GM12878 (cell line): ENCODE data around the gene SIRT7. TPM values are rescaled to one million over a fixed set of nuclear protein-coding genes. Genes with fewer than 3 reads are reported as not detected.

Experiments
- CHD1 ChIP-seq: IDR thresholded peaks from 2 replicates; pipeline ENCODE4 v1.6.1; 2012; ENCODE audit warnings: low read depth, low read length, improper control_type of control experiment
- EZH2 ChIP-seq: IDR thresholded peaks from 2 replicates; pipeline ENCODE4 v1.6.1; 2012; ENCODE audit warnings: low read depth, mild to moderate bottlenecking, control low read depth, inconsistent platforms, low read length, borderline replicate concordance; ENCODE audit not compliant: control insufficient read depth
- POLR2AphosphoS2 ChIP-seq: IDR thresholded peaks from 2 replicates; pipeline ENCODE4 v1.6.1; 2011; ENCODE audit warnings: low read depth, mild to moderate bottlenecking, low read length, improper control_type of control experiment, moderate library complexity
- RUNX3 ChIP-seq: IDR thresholded peaks from 2 replicates; pipeline ENCODE4 v1.6.1; 2012; ENCODE audit warnings: low read length, inconsistent platforms
- SMC3 ChIP-seq: IDR thresholded peaks from 2 replicates; pipeline ENCODE4 v1.6.1; 2011; ENCODE audit warnings: low read length, improper control_type of control experiment, borderline replicate concordance
- SUZ12 ChIP-seq: fragments of 200-600 bp; sonication (generic); IDR thresholded peaks from one replicate; pipeline ENCODE4 v1.6.1; 2018; ENCODE audit warnings: antibody characterized with exemption, mild to moderate bottlenecking; ENCODE audit not compliant: unreplicated experiment
- ZBED1 ChIP-seq: IDR thresholded peaks from 2 replicates; pipeline ENCODE4 v1.6.1; 2016; ENCODE audit warnings: borderline replicate concordance
- polyA plus RNA-seq, 11 experiments: library from polyadenylated mRNA; depleted of rRNA in 4 of 11; unstranded in 6 of 11; stranded (reverse) in 5 of 11; fragments of >200 nt; fragmentation: Nextera tagmentation in 4 of 11; fragmentation: Illumina TruSeq in 1 of 11; extraction: Ambion mirVana in 4 of 11; extraction: Trizol in 1 of 11; gene quantifications; 1 replicate in 1 of 11; 2 replicates in 10 of 11; pipeline versions ENCODE4 v1.2.1 to v1.2.3, GENCODE V29; 2011 to 2016; ENCODE audit warnings: inconsistent platforms in 2 of 11, missing spikeins in 2 of 11, low read depth in 1 of 11
- total RNA-seq, 4 experiments: library from RNA; depleted of rRNA in 3 of 4; stranded (reverse); fragments of >200 nt in 3 of 4; fragmentation: Illumina TruSeq in 1 of 4; extraction: Trizol in 1 of 4; gene quantifications; 2 replicates each; pipeline versions ENCODE4 v1.2.1 to v1.2.3, GENCODE V29; 2013 to 2021
- TF ChIP-seq, protein P1 (sequence below): fragments of 450-650 bp; IDR thresholded peaks from 2 replicates; pipeline ENCODE4 v1.6.1; 2017; ENCODE audit warnings: mild to moderate bottlenecking, moderate library complexity
- TF ChIP-seq, protein P2 (sequence below), 3 experiments: IDR thresholded peaks in 2 of 3; conservative IDR thresholded peaks in 1 of 3; 2 replicates each; pipeline ENCODE4 v1.5.1; 2011; ENCODE audit warnings: low read depth in 3 of 3, low read length in 3 of 3, mild to moderate bottlenecking in 3 of 3, control low read depth in 2 of 3, moderate library complexity in 2 of 3, inconsistent platforms in 1 of 3, mixed read lengths in 1 of 3; ENCODE audit not compliant: control insufficient read depth in 2 of 3, insufficient read depth in 1 of 3; ENCODE audit errors: extremely low read depth in 1 of 3
- TF ChIP-seq, protein P3 (sequence below): IDR thresholded peaks from 2 replicates; pipeline ENCODE4 v1.6.1; 2012; ENCODE audit warnings: improper control_type of control experiment, low read depth, low read length; ENCODE audit not compliant: insufficient replicate concordance
- TF ChIP-seq, protein P4 (sequence below): IDR thresholded peaks from 2 replicates; pipeline ENCODE4 v1.6.1; 2011; ENCODE audit warnings: borderline replicate concordance, low read depth, mild to moderate bottlenecking, moderate library complexity, mixed read lengths, low read length; ENCODE audit not compliant: insufficient read depth; ENCODE audit errors: extremely low read length
- TF ChIP-seq, protein P5 (sequence below): fragments of 450-650 bp; IDR thresholded peaks from 2 replicates; pipeline ENCODE4 v1.6.1; 2018; ENCODE audit warnings: mild to moderate bottlenecking, low read depth, moderate library complexity; ENCODE audit not compliant: partially characterized antibody

The SIRT7 gene
- total and polyA plus RNA-seq, 10 of the 15 experiments (the other 5 are each of a cell fraction or from before 2014, with no cell fraction given), result 1.2 to 56.2 (median 22.7) TPM

DNA sequence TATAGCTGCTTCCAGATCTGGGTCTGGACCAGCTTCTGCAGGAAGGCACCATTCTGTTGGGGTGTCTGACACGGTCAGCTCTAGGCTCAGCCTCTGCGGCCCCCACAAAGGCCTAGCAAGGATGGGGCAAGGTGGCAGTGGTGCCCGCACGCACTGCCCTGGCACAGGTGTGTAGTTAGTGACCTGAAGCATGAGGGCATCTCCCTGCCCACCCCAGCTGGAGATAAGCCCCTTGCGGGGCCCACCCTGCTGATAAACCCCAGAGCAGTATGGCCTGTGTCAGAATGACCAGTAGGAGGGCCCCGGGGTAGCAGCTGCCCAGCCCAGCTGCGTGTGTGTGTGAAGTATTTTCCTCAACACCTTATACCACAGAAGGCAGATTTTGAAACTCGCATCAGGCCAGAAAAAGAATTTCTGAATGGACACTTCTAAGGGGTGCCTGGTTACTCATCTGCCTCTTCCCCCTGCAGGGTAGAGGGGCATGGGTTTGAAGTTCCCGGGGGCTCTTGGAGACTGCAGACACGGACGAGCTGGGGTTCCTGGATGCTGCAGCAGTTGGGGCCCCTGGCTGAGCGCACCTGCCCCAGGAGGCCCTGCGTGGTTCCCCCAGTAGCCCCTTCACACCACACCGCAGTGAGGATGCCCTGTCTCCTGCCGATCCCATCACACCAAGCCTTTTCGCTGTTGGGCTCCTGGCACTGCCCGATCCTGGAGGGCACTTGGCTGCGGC, 51.4 kb downstream of the SIRT7 start (continued):
- TF ChIP-seq, protein P1, sequence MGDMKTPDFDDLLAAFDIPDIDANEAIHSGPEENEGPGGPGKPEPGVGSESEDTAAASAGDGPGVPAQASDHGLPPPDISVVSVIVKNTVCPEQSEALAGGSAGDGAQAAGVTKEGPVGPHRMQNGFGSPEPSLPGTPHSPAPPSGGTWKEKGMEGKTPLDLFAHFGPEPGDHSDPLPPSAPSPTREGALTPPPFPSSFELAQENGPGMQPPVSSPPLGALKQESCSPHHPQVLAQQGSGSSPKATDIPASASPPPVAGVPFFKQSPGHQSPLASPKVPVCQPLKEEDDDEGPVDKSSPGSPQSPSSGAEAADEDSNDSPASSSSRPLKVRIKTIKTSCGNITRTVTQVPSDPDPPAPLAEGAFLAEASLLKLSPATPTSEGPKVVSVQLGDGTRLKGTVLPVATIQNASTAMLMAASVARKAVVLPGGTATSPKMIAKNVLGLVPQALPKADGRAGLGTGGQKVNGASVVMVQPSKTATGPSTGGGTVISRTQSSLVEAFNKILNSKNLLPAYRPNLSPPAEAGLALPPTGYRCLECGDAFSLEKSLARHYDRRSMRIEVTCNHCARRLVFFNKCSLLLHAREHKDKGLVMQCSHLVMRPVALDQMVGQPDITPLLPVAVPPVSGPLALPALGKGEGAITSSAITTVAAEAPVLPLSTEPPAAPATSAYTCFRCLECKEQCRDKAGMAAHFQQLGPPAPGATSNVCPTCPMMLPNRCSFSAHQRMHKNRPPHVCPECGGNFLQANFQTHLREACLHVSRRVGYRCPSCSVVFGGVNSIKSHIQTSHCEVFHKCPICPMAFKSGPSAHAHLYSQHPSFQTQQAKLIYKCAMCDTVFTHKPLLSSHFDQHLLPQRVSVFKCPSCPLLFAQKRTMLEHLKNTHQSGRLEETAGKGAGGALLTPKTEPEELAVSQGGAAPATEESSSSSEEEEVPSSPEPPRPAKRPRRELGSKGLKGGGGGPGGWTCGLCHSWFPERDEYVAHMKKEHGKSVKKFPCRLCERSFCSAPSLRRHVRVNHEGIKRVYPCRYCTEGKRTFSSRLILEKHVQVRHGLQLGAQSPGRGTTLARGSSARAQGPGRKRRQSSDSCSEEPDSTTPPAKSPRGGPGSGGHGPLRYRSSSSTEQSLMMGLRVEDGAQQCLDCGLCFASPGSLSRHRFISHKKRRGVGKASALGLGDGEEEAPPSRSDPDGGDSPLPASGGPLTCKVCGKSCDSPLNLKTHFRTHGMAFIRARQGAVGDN, result 0 out of 2 replicates have a peak, but pooled peaks have one; percentile 34
- TF ChIP-seq ZBED1 (0 out of 2 replicates have a peak, but pooled peaks have one; percentile 18), SUZ12 (no peak), EZH2 (no peak), SMC3 (no peak), POLR2AphosphoS2 (peak; percentile 4; the same call in 1 of the 2 replicates), RUNX3 (peak; percentile 23), CHD1 (no peak)
- TF ChIP-seq, protein P2, sequence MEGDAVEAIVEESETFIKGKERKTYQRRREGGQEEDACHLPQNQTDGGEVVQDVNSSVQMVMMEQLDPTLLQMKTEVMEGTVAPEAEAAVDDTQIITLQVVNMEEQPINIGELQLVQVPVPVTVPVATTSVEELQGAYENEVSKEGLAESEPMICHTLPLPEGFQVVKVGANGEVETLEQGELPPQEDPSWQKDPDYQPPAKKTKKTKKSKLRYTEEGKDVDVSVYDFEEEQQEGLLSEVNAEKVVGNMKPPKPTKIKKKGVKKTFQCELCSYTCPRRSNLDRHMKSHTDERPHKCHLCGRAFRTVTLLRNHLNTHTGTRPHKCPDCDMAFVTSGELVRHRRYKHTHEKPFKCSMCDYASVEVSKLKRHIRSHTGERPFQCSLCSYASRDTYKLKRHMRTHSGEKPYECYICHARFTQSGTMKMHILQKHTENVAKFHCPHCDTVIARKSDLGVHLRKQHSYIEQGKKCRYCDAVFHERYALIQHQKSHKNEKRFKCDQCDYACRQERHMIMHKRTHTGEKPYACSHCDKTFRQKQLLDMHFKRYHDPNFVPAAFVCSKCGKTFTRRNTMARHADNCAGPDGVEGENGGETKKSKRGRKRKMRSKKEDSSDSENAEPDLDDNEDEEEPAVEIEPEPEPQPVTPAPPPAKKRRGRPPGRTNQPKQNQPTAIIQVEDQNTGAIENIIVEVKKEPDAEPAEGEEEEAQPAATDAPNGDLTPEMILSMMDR (IDR thresholded peaks at IDR 0.05 in 2 of 3, conservative IDR thresholded peaks at IDR 0.05 in 1 of 3; ENCODE audit: control insufficient read depth in 2 of 3, extremely low read depth in 1 of 3, insufficient read depth in 1 of 3, low read depth in 3 of 3, low read length in 3 of 3), result no peak
- TF ChIP-seq, protein P3, sequence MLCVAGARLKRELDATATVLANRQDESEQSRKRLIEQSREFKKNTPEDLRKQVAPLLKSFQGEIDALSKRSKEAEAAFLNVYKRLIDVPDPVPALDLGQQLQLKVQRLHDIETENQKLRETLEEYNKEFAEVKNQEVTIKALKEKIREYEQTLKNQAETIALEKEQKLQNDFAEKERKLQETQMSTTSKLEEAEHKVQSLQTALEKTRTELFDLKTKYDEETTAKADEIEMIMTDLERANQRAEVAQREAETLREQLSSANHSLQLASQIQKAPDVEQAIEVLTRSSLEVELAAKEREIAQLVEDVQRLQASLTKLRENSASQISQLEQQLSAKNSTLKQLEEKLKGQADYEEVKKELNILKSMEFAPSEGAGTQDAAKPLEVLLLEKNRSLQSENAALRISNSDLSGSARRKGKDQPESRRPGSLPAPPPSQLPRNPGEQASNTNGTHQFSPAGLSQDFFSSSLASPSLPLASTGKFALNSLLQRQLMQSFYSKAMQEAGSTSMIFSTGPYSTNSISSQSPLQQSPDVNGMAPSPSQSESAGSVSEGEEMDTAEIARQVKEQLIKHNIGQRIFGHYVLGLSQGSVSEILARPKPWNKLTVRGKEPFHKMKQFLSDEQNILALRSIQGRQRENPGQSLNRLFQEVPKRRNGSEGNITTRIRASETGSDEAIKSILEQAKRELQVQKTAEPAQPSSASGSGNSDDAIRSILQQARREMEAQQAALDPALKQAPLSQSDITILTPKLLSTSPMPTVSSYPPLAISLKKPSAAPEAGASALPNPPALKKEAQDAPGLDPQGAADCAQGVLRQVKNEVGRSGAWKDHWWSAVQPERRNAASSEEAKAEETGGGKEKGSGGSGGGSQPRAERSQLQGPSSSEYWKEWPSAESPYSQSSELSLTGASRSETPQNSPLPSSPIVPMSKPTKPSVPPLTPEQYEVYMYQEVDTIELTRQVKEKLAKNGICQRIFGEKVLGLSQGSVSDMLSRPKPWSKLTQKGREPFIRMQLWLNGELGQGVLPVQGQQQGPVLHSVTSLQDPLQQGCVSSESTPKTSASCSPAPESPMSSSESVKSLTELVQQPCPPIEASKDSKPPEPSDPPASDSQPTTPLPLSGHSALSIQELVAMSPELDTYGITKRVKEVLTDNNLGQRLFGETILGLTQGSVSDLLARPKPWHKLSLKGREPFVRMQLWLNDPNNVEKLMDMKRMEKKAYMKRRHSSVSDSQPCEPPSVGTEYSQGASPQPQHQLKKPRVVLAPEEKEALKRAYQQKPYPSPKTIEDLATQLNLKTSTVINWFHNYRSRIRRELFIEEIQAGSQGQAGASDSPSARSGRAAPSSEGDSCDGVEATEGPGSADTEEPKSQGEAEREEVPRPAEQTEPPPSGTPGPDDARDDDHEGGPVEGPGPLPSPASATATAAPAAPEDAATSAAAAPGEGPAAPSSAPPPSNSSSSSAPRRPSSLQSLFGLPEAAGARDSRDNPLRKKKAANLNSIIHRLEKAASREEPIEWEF, result peak; percentile 13
- TF ChIP-seq, protein P4, sequence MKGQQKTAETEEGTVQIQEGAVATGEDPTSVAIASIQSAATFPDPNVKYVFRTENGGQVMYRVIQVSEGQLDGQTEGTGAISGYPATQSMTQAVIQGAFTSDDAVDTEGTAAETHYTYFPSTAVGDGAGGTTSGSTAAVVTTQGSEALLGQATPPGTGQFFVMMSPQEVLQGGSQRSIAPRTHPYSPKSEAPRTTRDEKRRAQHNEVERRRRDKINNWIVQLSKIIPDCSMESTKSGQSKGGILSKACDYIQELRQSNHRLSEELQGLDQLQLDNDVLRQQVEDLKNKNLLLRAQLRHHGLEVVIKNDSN, result no peak
- TF ChIP-seq, protein P5, sequence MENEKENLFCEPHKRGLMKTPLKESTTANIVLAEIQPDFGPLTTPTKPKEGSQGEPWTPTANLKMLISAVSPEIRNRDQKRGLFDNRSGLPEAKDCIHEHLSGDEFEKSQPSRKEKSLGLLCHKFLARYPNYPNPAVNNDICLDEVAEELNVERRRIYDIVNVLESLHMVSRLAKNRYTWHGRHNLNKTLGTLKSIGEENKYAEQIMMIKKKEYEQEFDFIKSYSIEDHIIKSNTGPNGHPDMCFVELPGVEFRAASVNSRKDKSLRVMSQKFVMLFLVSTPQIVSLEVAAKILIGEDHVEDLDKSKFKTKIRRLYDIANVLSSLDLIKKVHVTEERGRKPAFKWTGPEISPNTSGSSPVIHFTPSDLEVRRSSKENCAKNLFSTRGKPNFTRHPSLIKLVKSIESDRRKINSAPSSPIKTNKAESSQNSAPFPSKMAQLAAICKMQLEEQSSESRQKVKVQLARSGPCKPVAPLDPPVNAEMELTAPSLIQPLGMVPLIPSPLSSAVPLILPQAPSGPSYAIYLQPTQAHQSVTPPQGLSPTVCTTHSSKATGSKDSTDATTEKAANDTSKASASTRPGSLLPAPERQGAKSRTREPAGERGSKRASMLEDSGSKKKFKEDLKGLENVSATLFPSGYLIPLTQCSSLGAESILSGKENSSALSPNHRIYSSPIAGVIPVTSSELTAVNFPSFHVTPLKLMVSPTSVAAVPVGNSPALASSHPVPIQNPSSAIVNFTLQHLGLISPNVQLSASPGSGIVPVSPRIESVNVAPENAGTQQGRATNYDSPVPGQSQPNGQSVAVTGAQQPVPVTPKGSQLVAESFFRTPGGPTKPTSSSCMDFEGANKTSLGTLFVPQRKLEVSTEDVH, result peak; percentile 51
